NCI-H1694 (cell line): ENCODE measurements around the gene VPS13C.

Source experiments
- DNase-seq: peaks from one replicate; lab custom pipeline; 2025; lab: John Stamatoyannopoulos, UW

The VPS13C gene

DNA sequence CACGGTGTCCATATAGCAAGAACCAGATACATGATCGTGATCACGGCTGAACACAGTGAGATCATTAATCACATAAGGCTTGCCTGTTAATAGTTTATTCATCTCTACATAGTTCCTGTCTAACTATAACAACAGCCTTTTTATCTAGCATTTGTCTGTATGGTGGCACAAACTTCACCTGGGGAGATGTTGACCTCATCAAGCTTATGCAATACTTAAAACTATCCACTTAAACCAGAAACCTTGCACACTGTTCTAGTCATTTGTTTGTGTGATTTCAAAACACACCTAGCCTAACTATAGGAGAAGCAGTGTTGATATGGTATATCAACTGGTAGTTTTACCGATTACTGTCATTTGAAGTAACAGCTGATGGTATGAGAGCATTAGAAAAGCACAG lies 124.8 kb downstream of the VPS13C start:
- no peak for DNase-seq

DNA sequence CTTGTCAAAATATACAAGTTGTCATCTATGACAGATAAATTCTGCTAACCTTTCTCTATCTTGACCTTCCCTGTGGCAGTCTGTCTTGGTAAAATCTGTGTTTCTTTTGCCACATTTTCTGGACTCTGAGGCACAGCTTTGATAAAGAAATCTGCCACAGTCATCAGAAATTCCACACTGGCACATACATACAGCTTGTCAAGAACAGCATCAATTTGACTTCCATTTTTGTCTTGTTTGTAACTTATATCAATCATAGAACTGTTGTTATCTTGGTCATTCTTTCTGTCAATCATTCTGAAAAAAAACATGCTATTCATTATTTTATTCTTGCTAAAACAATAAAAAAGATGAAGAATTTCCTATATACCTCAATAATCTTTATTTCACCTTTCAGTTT lies 130.8 kb downstream of the VPS13C start:
- no peak for DNase-seq

DNA sequence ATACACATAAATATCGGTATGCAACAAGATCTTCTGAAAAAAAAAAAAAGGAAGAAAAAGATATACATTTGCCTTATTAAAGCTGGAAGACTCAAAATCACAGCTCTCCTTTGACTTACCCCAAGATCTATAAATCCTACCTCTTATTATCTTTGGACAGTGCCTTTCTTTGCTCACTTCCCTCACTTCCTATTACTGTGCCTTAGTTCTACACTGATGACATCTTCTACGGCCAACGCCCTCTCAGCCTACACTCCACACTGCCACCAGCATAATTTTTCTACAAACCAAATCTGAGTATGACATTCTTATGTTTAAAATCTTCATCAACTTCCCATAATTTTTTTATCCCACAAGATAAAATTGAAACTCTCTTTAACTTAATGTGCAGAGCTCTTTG lies 137.1 kb downstream of the VPS13C start:
- DNase-seq = no peak

DNA sequence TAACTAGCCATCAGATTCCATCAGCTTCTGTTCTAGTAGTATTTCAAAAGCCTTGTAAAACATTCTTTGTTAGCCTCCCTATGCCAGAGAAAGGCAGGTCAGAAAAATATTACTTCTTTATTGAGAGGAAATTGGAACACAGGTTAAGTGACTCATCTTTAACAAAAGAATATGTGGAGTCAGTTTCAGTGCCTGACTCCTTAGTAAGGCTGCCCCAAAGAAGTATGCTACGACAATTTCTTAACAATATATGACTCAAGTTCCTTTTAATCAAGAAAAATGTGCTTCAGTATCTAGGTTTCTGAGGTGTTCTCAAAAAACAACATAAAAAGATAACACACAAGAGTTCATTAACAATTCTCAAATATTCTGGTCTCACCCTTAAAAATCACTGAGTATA lies 139.2 kb downstream of the VPS13C start:
- no peak for DNase-seq

DNA sequence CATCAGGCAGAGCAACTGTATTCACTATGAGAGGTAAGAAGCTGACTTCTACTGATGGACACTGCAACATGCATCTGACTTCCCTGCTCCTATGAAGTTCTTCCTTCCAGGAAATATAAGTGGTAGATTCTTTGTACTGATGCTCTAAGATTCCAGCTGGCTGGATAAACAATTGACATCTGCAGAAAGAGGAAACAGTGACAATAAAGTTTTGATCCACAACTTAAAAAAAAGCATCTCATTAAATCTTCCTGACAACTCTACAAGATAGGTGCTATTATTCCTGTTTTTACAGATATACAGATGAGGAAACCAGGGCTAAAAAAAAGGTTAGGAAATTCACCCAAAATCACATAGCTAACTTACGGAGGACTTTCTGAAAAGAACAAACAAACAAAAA lies 142.8 kb downstream of the VPS13C start:
- DNase-seq = no peak

DNA sequence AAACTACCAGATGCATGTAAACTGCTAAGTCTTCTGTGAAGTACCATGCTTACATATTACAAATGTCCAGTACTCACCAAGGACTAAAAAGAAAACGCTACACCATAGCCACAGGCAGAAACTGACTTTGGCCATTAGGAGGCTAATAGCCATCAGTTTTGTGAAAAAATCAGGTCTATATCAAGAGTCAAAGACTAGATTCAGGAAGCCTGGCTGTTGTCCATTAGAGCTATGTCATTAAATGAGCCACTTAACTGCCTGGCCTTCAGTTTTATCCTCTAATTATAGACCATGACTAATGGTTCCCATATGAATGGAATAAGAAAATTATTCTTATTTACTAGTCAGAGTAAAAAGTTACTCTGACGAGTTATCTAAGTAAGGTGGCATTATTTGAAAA lies 144.1 kb downstream of the VPS13C start:
- DNase-seq = no peak

DNA sequence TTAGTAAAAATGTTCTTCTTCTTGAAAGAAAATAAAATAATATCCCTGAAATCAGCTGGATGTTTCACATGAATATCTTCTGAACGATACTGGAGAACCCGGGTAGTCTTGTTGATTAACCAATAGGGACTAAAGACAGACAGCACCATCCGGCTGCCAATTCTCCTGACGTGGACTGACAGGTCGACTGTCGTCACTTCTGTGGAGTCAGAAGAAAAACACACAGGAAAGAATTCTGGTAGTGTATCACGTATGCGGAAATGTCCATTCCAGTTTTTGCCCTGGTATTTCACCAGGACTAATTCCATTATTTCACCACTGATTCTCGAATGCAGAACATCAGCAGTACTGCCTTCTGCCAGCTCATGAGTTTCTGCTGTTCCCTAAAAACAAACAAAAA lies 144.6 kb downstream of the VPS13C start:
- DNase-seq = no peak

DNA sequence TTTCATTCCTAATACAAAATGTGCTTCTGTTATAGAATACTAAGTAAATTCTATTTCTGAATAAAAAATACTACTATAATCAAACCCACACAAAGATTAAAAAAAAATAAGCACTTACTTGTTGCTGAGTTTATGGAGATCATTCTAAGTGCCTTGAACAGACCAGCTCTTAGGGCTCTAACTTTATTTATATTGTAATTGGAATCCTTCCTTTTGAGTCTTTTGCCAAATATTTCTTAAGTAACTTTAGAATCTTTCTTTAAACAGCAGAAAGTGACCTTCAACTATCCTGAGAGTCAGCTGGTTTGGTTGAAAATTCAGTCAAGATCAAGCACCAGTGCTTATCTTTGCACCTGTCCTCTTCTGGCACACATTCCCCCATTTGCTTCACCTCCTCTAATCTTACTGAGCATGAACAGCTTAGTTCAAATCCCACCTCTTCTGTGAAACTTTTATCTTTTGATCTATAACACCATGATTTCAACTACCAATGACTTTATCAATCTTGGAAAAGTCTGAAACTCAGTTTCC lies 149.3 kb downstream of the VPS13C start:
- DNase-seq = no peak

DNA sequence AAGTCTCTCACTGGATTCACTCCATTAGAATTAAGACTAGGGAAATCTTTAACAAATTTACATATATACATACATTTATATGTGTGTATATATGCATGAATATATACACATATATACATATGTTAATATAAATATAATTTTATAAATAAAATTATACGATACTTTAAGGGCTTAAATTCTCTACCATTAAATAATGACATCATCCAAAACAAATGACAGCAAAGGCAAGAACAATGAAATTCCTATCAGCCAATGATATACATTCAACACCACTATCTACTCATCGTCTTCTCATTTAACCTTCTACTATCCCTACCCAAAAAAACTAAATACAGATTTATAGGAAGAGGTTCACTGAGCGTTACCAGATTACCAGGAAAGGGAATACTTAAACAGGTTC lies 152.0 kb downstream of the VPS13C start:
- no peak for DNase-seq

DNA sequence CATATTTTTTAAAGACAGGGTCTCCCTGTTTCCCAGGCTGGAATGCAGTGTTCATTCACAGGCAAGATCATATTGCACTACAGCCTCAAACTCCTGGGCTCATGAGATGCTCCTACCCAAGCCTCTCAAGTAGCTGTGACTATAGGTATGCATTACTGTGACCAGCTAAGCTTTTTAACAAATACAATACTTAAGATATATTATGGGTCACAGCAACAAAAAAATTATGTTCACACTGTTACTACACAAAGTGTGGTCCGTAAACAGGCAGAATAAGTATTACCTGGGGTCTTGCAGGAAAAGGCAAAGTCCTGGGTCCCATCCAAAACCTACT lies 152.5 kb downstream of the VPS13C start:
- no peak for DNase-seq

DNA sequence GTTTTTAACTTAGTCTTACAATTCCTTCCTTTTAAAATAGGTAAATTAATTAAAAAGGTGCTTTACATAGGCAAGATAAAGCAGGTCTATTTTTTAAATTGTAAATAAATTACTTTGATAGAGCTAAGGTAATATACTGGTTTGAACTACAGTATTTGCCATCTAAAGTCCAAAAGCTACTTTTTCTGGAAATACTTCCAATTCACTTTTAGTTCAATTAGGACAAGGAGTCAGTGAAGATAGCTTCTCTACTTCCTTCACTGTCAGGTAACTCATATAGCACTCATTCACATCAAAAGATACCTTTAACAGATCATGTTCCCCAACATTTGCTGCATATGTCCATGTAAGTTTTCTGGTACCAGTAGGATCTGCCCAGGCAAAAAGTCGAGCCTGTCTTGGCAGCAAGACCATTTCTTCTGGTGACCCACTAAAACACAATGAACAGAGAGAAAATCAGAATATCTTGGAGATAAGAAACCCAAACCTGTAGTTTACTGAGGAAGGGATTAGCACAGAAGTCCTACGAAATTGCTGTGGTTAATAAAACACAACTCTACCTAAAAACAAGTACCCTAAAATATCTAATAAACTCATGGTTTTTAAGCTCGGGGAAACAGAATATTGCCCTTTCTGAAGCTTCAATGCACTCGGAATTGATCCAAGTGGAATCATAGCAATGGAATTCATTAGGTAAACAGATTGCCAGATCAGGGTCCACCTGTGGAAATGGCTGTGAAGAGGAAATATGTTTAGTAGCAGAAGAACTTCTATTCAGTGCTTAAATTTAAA lies 153.1 kb downstream of the VPS13C start:
- no peak for DNase-seq

DNA sequence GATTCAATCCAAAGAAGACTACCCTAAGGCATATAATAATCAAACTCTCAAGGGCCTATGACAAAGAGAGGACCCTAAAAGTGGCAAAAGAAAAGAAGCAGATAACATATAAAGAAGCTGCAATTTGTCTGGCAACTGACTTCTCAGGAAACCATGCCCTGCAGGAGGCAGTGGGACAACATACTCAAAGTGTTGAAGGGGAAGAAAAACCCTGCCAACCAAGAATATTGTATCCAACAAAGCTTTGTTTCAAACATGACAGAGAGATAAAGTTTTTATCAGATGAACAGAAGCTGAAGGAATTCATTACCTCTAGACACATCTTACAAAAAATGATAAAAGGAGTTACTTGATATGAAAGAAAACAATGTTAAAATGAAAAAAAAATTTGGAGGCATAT lies 167.1 kb downstream of the VPS13C start:
- DNase-seq = no peak

DNA sequence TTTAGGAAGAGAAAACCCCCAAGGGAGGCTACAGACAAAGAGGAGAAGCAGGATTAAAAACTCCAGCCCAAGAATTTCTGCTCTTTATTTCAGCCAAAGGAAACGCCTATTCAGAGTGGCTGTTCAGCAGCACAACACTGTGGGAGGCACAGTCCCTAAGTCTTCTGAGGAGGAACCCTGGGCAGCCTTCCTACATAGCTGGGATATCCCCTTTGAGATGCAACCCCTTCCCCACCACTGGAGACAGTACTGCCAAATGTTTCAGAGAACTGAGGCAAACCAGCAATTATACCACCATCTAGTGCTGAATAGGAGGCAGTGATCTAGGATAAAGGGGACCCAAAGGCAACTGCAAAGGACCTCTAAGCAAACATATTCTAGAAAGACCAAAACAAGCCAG lies 168.1 kb downstream of the VPS13C start:
- DNase-seq = no peak

DNA sequence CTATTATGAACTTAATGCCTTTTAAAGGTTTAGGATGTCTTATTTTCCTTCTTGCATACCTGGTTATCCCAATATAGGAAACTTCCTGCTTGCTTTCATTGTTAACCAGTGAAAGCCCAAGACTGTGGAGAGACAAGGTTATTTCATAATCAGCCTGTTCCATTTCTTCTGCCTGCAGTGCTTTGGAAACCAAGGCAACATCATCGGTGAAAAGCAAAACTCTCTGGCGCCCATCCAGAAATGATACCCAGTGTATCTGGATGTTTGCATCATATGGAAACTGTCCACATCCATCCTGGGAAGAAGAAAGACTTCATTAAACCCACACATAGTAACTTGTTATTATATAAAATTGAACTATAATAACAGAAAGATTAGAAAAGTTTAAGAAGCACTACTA lies 170.1 kb downstream of the VPS13C start:
- DNase-seq = no peak

DNA sequence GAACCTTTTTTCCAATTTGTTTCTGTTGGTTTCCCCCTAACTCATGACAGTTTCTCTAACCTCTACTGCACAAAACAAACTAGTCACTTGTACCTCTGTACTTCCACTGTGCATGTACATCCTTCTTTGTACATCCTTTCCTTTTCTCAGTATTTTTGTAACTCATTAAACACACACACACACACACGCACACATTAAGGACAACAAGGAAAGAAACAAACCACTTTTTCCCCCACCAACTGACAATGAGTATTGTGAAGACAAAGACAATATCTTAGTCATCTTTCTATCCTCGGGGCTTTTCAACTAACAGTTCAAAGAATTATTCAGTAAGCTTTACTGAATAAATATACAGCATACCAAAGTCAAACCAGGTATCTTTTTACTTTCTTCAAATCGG lies 170.5 kb downstream of the VPS13C start:
- no peak for DNase-seq

DNA sequence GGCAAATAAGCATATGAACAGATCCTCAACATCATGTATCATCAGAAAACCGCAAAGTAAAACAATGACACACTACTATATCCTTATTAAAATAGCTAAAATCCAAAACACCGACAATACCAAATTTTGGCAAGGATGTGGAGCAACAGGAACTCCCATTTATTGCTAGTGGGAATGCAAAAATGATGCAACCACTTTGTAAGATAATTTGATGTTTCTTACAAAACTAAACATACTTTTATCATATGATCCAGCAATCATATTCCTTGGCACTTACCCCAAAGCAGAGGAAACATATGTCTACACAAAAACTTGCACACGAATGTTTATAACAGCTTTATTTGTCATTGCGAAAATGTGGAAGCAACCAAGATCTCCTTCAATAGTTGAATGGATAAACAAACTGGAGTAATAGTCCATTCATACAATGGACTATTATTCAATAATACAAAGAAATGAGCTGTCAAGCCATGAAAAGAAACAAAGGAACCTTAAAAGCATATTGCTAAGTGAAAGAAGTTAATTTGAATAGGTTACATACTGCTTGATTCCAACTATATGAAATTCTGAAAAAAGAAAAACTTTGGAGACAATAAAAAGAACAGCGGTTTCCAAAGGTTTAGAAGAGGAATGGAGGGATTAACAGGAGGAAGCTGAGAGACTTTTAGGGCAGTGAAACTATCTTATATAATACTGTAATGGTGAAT lies 172.0 kb downstream of the VPS13C start:
- DNase-seq = no peak

DNA sequence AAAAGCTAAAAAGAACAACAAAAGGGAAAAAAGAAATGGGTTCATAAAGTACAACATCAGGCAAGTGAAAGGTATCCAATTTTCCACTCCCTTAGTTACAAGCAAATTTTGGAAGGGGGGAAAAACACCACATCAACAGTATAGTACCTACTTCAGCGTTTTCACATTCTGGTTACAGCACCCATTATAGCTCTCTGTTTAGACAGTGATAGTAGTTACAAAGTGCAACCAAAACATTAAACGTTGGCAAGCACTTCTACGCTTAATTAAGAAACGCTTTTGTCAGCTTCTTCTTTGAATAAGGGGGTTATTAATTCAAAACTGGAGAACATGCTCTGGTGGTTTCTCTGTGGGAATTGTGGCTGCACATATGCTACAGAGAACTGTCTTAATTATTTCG lies 180.2 kb downstream of the VPS13C start:
- no peak for DNase-seq

DNA sequence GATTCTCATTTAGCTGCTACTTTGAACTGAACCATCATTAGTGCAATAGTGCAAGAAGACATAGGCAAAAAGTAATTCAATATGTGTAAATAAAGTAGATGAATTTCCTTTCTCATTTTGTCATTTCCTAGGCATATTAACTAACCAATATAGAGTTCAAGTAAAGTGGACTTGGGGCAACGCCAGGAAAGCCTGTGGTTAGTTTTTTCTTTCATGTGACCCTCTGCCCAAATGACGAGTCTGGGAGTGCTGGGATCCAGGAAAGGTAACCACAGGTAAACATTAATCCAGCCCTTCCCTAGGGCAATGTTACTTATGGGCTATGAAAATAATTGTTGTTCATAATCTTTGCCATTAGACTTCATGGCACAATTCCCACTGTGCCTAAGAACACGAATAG lies 181.0 kb downstream of the VPS13C start:
- no peak for DNase-seq

DNA sequence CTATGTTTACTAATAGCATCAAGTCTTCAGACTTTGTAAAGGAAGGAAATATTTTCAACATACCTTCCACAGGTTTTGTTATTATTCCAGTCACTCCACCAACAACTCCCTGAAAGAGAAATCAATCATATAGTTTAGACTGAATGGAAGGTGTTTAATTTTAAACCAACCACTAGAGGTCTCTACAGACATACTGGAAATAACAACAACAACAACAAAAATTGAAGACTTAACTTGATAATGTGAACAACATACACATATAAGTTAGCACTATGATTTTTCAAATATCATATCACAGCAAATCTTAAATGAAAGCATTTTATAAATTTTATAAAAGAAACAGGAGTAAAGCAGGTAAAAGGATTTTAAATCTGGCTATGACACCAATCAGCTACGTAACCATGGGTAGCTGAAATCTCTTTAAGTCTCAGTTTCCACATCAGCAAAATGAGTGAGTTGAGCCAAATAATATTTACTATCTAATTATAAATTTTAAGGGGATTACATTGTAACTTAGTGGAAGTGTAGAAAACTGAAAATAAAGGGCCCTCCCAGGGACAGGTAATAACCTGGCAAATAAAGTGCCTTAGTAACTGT lies 188.2 kb downstream of the VPS13C start:
- peak; percentile 10 for DNase-seq

DNA sequence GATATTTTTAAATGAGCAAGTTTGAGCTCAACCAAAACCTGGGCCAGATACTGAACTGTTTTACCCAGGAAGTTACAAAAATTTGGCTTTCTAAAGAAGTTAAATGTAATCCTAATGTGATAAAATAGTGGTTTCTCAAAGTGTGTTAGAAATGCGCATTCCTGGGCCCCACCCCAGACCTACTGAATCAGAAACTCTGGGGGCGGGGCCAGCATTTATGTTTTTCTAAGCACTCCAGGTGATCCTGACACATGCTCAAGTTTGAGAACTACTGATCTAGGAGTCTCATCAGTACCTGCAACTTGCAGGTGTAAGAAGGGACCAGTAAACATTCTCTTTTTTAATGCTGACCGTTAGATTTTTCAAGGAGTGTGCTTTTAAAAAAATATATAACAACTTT lies 190.6 kb downstream of the VPS13C start:
- DNase-seq = no peak

DNA sequence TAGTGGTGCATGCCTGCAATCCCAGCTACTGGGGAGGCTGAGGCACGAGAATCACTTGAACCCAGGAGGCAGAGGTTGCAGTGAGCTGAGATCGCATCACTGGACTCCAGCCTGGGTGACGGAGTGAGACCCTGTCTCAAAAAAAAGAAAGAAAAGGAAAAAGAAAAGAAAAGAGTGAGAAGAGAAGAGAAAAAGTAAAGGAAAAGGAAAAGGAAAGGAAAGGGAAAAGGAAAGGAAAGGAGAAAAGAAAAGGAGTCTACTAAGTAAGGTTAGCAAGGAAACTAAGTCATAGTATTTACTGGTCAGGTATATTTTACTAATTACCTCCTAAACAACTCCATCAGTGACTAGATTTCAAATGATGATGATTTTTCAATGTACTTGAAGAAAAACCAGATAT lies 198.3 kb downstream of the VPS13C start:
- no peak for DNase-seq

DNA sequence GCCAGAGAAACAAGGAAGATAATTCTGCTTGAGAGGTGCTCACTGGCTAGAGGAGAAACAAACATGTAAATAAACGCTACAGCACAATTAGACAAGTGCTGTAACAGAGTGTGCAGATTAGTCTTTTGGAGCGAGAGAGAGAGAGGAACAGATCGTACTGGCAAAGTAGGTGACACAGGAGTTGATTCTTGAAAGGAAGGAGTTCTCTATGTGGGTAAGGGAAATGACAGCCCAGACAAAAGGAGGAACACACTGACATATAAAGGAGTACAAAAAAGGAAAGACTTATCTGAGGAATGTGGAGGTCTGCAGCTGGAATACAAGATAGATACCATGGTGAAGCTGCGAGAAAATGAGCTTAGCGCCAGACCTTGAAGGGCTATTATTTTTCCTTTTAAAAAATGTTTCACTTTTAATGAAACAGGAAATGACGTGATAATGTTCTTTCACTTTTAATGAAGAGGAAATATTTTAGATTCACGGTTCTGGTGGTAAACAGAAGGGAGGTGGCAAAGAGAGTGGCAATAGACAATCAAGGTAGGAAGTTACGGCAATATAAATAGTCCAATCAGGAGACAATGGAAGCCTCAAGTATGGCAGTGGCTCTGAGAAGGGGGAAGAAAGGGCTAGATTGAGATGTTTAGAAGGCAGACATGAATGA lies 202.9 kb downstream of the VPS13C start:
- no peak for DNase-seq

DNA sequence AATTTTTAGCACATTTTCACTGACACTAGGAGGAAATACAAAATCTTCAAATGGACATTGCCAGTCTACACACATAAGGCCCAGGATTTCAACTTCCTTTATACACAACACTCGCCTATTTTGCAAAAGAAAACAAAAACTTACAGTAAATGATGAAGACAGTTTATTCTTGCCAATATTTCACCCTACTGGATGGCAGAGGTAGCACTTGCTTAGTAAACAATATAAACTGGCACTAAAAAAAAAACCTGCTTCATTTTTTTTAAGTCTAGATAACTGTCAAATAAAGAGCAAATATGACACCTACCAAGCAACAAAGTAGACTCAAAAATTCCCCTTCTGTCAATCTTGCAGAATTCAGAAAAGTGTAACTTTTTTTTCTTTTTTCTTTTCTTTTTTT lies 204.0 kb downstream of the VPS13C start:
- no peak for DNase-seq
